Activated T-helper 1 cell treated with Interleukin-2 at 50 U/mL for 16 hours (primary cell): ENCODE results near the gene CFAP65.

ENCODE experiments used
- DNase-seq: peaks from one replicate; pipeline ENCODE4 v3.0.0-alpha.2; 2020; ENCODE audit warnings: low read depth

CFAP65 gene

DNA sequence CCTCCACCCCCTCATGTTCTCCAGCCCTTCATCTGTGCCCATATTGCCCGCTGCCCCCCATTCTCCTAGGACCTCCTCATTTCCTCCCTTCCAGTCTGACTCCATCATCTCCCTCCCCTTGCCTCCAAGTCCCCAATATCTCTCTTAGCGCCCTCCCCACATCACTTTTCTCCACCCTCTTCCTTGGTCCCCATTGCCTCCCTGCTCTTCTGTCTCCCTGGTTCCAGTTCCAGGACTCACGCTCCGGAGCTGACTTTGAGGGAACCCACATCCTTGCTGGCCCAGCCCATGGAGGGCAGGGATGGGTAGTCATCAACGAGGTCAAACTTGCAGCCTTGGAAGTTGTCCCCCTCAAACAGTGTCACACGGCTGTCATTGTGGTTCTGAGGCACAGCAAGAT is 50.7 kb downstream of the CFAP65 start:
- no peak for DNase-seq

- no peak for DNase-seq
Measured at GRCh38 chr2:218990052-218990451, 51.3 kb downstream of the CFAP65 start.

GRCh38 chr2:218988650-218989049 is 52.7 kb downstream of the CFAP65 start:
- DNase-seq = no peak

- DNase-seq = no peak
Measured at GRCh38 chr2:218988164-218988563, 53.2 kb downstream of the CFAP65 start.

DNA sequence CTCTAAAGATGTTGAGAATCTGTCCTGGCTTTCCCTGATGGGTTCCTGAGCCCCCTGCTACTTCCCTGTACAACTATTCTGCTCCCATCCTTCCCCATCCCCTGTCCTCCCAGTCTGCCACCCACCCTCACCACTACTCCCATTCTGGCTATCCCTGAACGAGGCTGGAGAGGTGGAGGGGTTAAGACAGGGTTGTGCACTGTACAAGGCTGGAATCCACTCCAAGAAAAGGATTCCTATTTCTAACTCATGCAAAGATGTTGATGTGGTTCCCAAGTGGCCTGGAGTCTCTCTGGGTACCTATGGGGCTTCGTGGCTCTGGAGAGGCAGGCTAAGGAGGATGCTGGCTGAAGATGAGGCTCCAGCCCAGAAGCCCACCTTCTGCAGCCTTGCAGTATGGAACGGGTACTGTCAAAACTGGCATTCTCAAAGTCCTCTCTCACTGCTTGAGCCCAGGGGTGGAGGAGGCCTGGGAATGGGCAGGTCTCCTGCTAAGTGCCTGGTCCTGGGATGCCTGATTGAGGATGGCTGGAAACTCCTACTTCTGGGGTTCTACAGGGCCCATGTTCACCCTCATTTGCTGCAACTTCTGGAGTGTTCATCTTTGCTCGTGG is 55.1 kb downstream of the CFAP65 start:
- no peak for DNase-seq

DNA sequence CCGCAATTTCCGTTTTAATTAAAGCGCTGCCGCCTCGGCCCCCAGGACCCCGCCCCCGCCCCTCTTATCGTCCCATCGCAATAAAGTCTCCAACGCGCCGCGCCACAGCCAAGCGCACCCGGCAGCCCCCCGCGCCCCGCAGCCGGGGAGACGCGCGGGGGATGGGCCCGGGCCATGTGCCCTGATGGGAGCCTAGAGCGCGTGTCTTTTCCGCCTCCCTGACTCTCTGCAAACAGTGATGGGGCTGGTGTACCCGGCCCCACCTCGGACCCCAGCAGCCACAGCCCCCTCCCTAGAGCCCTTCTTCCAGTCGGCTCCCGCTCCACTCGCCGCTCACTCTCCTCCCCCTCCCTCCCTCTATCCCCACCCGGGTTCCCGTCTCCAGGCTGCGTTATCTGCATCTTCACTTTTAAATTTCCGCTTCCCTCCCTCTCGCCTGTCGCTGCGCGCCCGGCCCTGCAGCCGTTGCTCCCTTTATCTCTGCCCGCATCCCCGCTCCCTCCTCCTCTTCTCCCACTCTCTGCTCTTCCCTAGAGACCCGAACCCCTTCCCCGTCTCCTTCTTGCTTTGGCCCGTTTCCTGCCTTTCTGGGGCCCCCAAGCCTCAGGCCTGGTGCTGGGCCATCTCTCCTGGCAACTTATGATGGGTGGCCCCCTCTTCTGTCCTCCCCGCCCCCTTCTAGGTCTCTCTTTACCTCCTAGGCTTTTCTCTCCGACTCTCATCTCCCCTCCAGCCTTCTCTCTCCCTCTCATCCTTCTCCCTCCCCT is 55.8 kb downstream of the CFAP65 start:
- no peak for DNase-seq

GRCh38 chr2:218985021-218985324 is 56.3 kb downstream of the CFAP65 start, which contains the start of gene FEV:
Gene FEV, minus strand, starts transcription at chr2:218985184. Its CDS starts 109 bp downstream, at chr2:218985075.
- no peak for DNase-seq

DNA sequence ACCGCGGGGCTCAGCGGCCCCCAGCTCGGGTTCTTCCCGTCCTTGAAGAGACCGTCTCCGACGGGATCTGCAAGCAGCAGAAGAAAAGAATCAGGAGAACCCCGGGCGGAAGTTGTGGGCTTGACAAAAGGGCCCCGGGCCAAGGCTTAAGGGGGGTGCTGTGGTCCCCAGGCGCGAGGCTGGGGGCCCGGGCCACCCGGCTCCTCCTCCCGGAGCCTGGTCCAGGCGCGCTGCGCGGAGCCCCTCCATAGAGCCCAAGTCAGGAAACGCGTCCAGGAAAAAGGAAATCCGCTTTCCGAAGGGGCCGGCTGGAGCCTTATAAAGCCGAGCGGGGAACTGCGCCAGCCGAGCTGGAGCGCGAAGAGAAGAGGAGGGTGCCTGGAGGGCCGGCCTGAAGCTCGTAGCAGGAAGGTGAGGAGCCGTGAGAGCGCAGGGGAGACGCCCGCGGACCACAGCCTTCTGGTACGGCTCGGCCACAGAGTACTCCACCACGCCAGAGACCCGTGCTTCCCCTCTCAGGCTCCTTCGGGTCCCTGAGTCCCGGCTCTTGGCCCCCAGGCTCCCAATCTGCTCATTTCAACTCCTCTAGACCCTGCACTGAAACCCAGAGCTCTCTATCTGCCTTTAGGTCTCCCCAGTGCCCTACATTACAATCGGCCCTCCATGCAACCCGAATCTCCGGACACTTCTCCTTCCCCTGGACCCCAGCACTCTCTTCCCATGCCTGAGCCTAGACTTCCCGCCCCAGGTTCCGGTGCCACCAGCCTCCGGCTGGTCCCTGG is 56.9 kb downstream of the CFAP65 start:
- no peak for DNase-seq

DNA sequence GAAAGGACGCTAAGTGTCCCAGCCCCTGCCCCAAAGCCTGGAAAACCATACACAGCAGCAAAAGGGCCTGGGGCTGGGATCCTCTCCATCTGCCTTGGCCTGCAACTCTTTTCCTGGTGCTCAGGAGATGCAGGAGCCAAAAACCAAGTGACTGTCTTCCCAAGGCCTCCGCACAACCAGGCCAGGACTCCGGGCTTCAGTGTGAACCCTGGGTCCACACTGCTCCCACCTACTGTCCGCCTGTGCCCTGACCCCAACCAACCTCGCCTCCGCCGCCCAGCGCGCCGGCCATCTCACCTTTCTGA is 57.4 kb downstream of the CFAP65 start:
- no peak for DNase-seq

DNA sequence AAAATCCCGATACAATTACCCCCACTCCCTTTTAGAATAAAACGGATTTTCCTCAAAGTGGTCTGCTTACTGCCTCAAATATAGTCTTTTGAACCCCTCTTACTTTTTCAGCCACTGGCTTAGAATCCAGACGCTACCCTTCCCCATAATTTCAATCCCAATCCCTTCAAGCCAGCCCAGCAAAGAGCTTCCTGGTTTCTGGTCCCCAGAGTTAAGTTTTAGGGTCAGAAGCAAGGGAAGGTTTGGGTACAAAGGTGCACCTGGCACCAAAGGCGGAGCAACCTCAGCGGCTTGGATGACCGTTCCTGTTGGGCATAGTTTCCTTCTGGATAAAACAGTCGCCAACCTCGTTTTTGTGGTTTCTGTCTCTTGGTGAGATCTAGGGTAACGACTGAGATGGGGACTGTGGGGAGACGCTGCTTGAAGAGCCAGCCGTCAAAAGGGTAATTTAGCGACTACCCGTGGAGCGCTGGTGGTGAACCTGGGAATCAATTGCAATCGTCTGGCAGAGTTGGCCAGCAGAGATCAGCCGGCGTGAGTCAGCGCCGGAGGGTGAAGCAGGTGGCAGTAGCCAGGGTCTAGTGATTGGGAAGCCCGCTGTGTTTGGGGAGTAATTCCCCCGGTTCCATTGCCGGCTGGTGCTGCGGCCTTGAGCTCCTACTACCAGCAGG is 57.9 kb downstream of the CFAP65 start:
- DNase-seq = no peak

DNA sequence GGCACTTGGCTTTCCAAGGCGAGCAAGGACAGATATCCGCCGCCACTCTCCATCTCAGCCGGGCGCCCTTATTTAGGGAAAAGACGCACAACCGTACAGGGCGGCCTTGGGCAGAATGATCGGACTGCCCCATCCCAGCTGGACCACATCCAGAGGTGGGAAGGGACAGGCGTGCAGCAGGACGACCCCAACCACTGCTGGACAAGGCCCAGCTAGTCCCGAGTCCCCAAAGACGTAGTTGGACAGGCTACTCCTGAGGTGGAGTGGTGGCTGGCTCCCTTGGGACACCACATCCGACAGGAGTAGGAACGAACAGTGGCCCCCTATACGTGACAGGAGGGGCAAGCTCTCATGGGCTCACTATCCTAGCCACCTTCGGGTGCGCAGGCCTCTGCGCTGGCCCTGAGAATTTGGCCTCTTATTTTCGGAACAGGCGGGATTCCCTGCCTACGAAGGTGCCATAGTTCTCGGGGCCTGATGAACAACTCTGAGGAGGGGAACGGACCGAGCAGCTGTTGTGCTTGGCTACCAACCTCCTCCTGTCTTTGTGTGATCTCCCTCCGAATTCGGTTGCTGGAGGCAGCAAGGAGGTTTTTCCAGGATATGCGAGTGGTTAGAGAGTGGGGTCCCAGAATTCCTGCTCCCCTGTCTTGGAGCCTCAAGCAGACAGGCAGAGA is 58.6 kb downstream of the CFAP65 start:
- no peak for DNase-seq

GRCh38 chr2:218981881-218982585 is 59.3 kb downstream of the CFAP65 start:
- DNase-seq = no peak

DNA sequence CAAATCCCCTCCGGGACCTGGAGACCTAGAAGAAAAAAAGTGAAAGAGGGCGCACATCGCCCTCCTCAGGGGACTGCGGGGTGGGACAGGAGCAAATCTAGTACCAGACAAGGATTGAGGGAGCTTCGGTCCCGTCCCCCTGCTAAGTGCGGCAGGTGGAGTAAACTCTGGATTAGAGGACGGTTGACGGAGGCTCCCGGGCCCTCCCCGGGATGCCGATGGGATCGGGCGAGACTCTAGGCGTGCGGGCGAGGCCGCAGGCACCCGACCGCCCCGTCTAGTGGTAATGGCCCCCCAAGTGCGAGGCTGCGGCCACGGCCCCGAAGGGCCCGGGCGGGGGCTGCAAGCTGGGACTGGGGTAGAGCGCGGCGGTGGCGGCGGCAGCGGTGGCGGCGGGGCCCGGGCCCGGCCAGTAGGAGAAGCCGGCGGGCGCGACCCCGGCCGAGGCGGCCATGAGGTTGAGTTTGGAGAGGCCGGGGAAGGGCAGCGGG is 59.9 kb downstream of the CFAP65 start:
- DNase-seq = no peak

GRCh38 chr2:218980735-218981389 is 60.5 kb downstream of the CFAP65 start:
- DNase-seq = no peak

- DNase-seq = peak; percentile 68
Measured at GRCh38 chr2:218979846-218980734, 61.2 kb downstream of the CFAP65 start.

- no peak for DNase-seq
Measured at GRCh38 chr2:218975060-218975777, 66.1 kb downstream of the CFAP65 start.

GRCh38 chr2:218970894-218971293 is 70.4 kb downstream of the CFAP65 start:
- DNase-seq = no peak

- no peak for DNase-seq
Measured at GRCh38 chr2:218964041-218964771, 77.1 kb downstream of the CFAP65 start.
